ENCODE data around the gene DHDH. TPM values are rescaled to one million over a fixed set of nuclear protein-coding genes. Genes with fewer than 3 reads are reported as not detected.

Gene DHDH
- total RNA-seq, 2 experiments from 2014 or later, result 0.32 to 0.67 TPM

- ChIA-PET POLR2A (interaction anchor here (0.5 to 1.5 kb wide), 4 partner anchors 14 to 90 kb away, joined by 3 to 7 read pairs (median 5); partner anchors contain the start of genes GYS1, PPP1R15A and RUVBL2), CTCF (interaction anchor here (0.7 to 1.0 kb wide), 3 partner anchors 8 to 167 kb away, joined by 3 read pairs; no protein-coding TSS in a partner anchor)
These were observed 28.7 kb downstream of the DHDH start for GRCh38 chr19:48962029-48962848.

DNA sequence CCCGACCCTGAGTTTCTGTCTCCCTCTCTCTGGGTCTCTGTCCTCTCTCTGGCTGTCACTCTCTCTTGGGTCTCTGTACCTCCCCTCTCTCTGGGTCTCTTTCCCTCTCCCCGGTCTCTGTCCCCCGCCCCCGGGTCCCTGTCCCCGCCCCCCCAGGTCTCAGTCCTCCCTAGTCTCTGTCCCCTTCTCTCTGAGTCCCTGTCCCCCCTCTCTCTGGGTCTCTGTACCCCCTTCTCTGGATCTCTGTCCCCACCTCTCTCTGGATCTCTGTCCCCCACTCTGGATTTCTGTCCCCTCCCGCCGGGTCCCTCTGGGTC lies 29.3 kb downstream of the DHDH start:
- POLR2A ChIA-PET, result interaction anchor here (0.9 to 1.5 kb wide), 2 partner anchors 31 to 91 kb away, joined by 3 to 7 read pairs; partner anchors contain the start of genes GYS1, PPP1R15A and RUVBL2
- CTCF ChIA-PET, result interaction anchor here (0.9 to 1.0 kb wide), 2 partner anchors 8 to 67 kb away, joined by 3 read pairs; no protein-coding TSS in a partner anchor

GRCh38 chr19:48963371-48964204 lies 30.1 kb downstream of the DHDH start:
- CTCF ChIA-PET, result interaction anchor here (0.6 to 5.3 kb wide), 3 partner anchors 15 to 153 kb away, joined by 3 to 24 read pairs (median 3); partner anchors contain the start of genes GYS1 and RUVBL2
- POLR2A ChIA-PET, result interaction anchor here (1.0 to 1.5 kb wide), 4 partner anchors 8 to 89 kb away, joined by 3 to 6 read pairs (median 4); partner anchors contain the start of genes BAX and NUCB1

DNA sequence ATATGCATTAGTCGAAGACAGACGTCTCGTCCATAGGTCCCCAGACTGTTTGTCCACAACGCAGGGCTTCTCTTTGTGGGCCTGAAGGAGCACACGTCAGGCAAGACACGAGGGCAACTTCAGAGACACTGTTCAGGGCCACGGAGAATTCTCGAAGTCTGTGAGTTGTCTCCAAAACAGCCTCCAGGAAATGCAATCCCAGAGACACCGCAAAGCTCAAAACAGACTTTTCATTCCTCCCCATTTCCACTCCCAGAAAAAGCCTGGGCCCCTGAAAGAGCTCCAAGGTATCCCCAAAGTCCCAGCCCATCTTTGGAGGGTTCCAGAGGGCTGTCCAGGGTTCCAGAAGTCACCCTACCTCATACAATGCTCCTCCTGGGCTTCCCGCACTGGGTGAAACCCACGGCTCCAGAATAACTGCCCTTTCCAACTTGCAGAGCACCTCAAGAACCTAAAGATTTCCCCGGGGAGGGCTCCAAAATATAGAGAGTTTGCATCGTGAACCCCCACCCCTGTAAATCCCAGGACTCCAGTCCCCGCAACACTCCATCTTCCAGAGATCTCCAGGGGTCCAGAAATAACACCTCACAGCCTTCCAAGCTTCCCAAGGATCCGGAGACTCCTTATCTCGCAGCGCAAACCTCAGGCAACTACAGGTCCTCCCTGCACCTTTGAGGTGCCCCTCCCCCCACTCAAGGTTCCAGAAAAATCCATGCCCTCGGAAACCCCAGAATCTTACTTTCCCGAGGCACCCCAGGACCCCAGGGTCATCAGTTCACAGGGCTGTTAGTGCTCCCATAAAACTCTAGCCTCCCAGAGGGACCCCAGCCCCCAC lies 30.9 kb downstream of the DHDH start:
- POLR2A ChIA-PET, result interaction anchor here (1.0 to 2.1 kb wide), 7 partner anchors 9 to 169 kb away, joined by 3 to 6 read pairs (median 5); partner anchors contain the start of genes BAX, NUCB1 and PPP1R15A
- CTCF ChIA-PET, result interaction anchor here (0.6 to 5.3 kb wide), 4 partner anchors 15 to 176 kb away, joined by 3 to 24 read pairs (median 3); partner anchors contain the start of genes GYS1 and RUVBL2

DNA sequence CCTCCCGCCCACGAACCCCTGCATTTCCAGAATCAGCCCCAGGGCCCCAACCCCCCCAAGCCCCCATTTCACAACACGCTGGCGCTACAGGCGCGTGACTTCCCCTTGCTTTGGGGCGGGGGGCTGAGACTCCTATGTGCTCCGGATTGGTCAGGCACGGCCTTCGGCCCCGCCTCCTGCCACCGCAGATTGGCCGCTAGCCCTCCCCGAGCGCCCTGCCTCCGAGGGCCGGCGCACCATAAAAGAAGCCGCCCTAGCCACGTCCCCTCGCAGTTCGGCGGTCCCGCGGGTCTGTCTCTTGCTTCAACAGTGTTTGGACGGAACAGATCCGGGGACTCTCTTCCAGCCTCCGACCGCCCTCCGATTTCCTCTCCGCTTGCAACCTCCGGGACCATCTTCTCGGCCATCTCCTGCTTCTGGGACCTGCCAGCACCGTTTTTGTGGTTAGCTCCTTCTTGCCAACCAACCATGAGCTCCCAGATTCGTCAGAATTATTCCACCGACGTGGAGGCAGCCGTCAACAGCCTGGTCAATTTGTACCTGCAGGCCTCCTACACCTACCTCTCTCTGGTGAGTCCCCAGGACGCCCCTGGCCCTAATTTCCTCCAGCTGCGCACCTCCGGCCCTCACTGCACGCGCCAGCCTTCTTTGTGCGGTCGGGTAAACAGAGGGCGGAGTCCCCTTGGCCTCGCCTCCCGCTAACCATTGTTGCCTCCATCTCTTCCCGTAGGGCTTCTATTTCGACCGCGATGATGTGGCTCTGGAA lies 31.7 kb downstream of the DHDH start, which contains the start of gene FTL:
TSS of gene FTL (plus strand) at position 270 of the 766 bp plus-strand sequence. CDS start at position 469, 199 bp downstream.
- ChIA-PET POLR2A (interaction anchor here (1.1 to 2.1 kb wide), 3 partner anchors 11 to 170 kb away, joined by 3 to 6 read pairs (median 6); partner anchors contain the start of genes BAX and PPP1R15A), CTCF (interaction anchor here (1.3 to 5.3 kb wide), 3 partner anchors 28 to 177 kb away, joined by 3 to 24 read pairs (median 3); partner anchors contain the start of genes GYS1 and RUVBL2)

GRCh38 chr19:48965806-48966540 lies 32.5 kb downstream of the DHDH start:
- ChIA-PET POLR2A (interaction anchor here (0.6 to 2.1 kb wide), 5 partner anchors 11 to 171 kb away, joined by 3 to 8 read pairs (median 6); partner anchors contain the start of genes BAX and PPP1R15A), CTCF (interaction anchor here (1.3 to 5.3 kb wide), 3 partner anchors 27 to 178 kb away, joined by 3 to 24 read pairs (median 3); partner anchors contain the start of genes GYS1 and RUVBL2)

- ChIA-PET POLR2A (interaction anchor here (0.6 to 2.1 kb wide), 4 partner anchors 12 to 171 kb away, joined by 3 to 8 read pairs (median 6); partner anchors contain the start of genes BAX and PPP1R15A), CTCF (interaction anchor here (0.9 to 5.3 kb wide), 4 partner anchors 9 to 179 kb away, joined by 3 to 24 read pairs (median 4); partner anchors contain the start of genes GYS1 and RUVBL2)
These were observed 33.2 kb downstream of the DHDH start for GRCh38 chr19:48966541-48967345.

DNA sequence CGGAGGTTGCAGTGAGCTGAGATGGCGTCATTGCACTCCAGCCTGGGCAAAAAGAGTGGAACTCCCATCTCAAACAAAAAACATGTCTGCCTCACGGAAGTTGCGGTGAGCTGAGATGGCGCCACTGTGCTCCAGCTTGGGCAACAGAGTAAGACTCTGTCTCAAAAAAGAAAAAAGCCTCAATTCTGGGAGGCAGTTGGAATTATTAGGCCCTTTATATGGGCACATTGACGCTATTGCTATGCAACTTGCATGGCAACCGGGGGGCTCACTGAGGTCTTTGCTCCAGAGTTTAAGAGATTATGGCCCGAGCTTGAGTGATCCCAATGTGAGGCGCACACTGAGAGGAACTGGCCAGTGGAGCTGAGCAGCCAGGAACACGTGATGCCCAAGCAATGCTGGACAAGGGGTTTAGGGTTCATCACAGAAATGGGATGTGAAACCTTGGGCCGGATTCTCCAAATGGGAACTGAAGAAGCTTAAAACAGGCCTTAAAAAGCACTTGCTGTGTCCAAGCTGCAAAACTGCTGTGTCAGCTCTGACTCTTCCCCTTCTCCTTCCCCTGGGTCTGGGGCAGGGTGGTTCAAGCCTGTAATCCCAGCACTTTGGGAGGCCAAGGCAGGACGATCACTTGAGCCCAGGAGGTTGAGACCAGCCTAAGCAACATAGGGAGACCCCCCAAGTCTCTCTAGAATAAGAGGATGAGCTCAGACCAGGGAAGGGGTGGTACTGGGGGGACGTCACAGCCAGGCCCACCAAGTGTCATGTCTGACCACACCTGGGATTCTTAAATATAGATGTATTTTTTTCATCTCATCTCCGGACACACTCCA lies 34.1 kb downstream of the DHDH start:
- CTCF ChIA-PET, result interaction anchor here (0.7 to 5.3 kb wide), 4 partner anchors 9 to 180 kb away, joined by 3 to 24 read pairs (median 4); partner anchors contain the start of genes GYS1 and RUVBL2

GRCh38 chr19:48968179-48968661 lies 34.7 kb downstream of the DHDH start:
- ChIA-PET POLR2A (interaction anchor here (0.6 to 2.1 kb wide), 4 partner anchors 14 to 173 kb away, joined by 3 to 8 read pairs (median 4); no protein-coding TSS in a partner anchor), CTCF (interaction anchor here (0.6 to 5.3 kb wide), 5 partner anchors 8 to 539 kb away, joined by 3 to 24 read pairs (median 4); partner anchors contain the start of genes GYS1 and RUVBL2)

More for the DNA sequence above, 34.1 kb downstream of the DHDH start:
- POLR2A ChIA-PET, result interaction anchor here (0.6 to 2.1 kb wide), 4 partner anchors 13 to 172 kb away, joined by 3 to 8 read pairs (median 4); no protein-coding TSS in a partner anchor

DNA sequence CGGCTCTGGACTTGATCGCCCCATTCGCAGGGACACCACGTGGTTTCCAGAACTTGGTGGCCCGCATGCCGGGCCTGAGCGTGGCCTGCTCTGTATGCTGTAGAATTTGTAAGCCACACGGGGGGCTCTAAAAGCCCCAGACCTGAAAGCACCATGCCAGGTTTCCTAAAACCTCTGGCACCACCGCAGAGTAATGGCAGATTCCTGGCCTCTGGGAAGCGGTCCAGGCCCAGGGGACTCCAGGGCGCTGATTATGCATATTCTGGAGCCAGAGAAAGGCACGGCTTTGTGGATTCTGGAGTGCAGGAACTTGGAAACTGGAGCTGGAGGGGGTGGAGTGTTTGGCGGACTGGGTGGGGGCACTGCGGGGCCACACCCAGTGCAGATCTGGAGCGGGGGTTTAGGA lies 35.3 kb downstream of the DHDH start:
- CTCF ChIA-PET, result interaction anchor here (0.6 to 1.9 kb wide), 2 partner anchors 11 to 538 kb away, joined by 3 to 5 read pairs; no protein-coding TSS in a partner anchor
- POLR2A ChIA-PET, result no interaction called here

GRCh38 chr19:48969276-48970138 lies 36.0 kb downstream of the DHDH start:
- CTCF ChIA-PET, result interaction anchor here (1.1 to 2.2 kb wide), 9 partner anchors 10 to 181 kb away, joined by 3 to 13 read pairs (median 5); partner anchors contain the start of genes BAX, HSD17B14 and NUCB1
- POLR2A ChIA-PET, result no interaction called here

DNA sequence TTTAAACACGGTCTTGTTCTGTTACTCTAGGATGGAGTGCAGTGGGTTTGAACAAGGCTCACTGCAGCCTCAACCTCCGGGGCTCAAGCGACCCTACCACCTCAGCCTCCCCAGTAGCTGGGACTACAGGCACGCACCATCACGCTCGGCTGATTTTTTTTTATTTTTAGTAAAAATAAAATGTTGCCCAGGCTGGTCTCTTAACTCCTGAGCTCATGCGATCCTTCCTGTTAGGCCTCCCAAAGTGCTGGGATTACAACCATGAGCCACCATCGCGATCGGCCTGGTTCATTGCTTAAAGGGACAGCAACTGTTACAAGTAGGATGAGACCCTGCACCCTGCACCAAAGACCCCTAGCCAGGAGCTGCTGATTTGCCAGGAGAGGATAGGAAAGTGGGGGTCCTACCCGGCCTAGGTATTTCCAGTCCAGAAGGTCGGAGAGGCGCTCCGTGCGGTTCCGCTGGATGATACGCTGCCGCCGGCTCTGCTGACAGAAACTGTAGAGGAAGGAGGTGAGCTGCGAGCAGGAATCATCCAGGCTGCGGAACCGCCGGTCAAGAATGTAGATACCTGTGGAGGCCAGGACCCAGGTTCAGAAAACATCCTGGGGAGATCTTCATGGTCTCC lies 36.8 kb downstream of the DHDH start:
- ChIA-PET CTCF (interaction anchor here (0.6 to 2.2 kb wide), 28 partner anchors 8 to 724 kb away, joined by 3 to 13 read pairs (median 5); partner anchors contain the start of genes BAX, DHDH, GYS1 and HSD17B14), POLR2A (interaction anchor here (0.6 kb wide), 2 partner anchors 9 to 46 kb away, joined by 4 to 9 read pairs; no protein-coding TSS in a partner anchor)

Data from activated CD8-positive, alpha-beta memory T cell treated with anti-CD3 and anti-CD28 coated beads for 36 hours (primary cell).